ENCODE measurements around the gene C5orf63. TPM values are rescaled to one million over a fixed set of nuclear protein-coding genes. Genes with fewer than 3 reads are reported as not detected.

Gene C5orf63
- 0.47 and 1.9 TPM in 2 replicates for total RNA-seq (ENCODE audit: low replicate concordance)

DNA sequence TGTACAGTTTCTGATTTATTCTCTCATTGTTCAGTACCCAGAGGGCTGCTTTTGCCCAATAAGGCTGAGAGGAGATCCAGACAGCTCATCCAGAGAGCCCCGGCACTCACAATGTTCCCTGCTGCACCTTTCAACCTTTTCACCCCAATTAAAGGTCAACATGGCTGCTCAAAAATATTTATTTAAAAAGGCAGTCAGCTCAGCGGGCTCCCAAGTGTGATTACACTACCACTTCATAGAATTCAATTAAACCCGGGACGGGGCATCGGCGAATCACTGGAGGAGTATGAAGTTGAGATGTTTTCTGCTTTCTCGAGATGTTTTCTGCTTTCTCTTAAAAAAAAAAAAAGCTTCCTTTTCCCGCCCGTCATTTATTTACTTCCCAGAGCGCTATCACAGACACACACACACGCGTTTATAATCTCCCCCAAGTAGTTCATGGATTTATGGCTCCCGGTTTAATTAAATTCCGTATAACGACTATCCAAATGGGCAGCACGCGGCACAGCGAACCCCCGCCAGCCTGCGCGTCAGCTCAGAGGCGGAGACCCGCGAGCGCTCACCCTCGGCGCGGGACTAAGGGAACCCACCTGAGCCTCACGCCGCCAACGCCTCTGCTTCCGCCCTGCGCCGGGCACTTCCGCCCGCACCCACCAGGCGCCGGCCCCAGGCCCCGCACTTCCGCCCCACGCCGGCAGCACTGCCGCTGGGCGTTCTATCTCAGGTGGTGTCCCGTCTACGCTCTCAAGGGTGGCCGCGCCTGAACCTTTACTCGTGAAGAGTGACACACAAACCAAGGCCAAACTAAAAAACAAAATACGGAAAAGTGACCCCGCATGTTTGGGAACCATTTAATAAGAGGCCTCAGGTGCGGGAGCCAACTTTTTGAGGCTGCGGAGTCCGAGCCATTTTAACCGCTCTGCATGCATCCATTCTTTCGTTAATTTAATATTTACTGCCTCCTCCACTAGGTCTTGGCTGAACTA lies at the start of gene C5orf63:
TSS of gene C5orf63 (minus strand) at position 642 of the 986 bp plus-strand sequence. CDS start 14,507 bp downstream, outside the sequence.

DNA sequence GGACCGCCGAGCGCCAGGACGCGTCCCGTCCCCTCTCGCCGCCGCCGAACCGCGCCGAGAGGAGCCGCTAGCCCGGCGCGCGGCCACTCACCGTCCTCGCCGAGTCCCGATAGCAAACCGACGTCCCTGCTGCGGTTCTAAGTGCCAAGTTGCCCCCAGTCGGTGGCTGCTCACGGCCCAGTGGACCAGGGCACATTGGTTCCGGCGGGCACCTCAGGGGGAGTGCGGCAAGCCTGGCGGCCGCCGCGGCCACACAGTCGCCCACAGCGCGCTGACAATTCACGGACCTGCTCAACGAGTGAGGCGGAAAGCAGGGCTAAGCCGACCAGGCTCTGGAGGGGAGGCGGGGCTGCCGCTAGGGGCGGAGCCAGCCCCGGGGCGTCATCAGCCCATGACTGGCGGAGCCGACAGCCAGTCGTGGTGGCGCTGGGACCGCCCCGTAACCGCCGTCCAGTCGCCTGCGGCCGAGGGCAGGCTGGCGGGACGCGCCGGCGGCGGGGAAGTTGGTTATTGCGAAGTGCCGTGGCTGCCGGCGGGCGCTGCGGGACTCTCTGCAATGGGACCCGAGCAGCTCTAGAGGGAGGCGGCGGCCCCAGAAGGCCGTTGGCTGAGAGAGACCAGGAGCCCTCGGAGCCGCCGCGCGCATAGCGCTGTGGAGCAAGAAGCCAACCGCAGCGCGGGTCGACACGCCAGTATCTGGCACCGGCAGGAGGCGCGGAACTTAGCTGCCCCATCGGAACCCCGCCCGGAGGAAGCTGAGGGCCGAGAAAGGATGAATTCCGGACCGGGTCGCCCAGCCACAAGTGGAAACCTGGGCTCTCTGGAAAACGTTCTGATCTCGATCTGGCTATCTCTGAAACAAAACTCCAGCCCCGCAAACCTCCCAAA lies 42.8 kb downstream of the C5orf63 start, which contains the start of gene MARCHF3:
TSS of gene MARCHF3 (minus strand) at position 300 of the 888 bp plus-strand sequence. CDS start 112,387 bp downstream, outside the sequence.

Other genes with a start within 250 kb of the C5orf63 start
- gene MARCHF3, start 42.9 kb downstream of the C5orf63 start, total RNA-seq (ENCODE audit: low replicate concordance), result 34.4 and 38.0 TPM in 2 replicates
- under 0.01 TPM in 2 replicates for gene MEGF10, start 217.3 kb upstream of the C5orf63 start, total RNA-seq (ENCODE audit: low replicate concordance)

Data from smooth muscle cell of the coronary artery (primary cell).